GM10266 (cell line): ENCODE measurements around the gene APOA1.

Experiments
- DNase-seq: peaks from one replicate; pipeline ENCODE4 v3.0.0; 2012; ENCODE audit errors: extremely low spot score
- TF ChIP-seq, protein P1 (sequence below): IDR thresholded peaks from 2 replicates; pipeline ENCODE4 v1.5.1; 2012; ENCODE audit warnings: mild to moderate bottlenecking, low read depth; ENCODE audit not compliant: control insufficient read depth, insufficient read depth; ENCODE audit errors: missing control alignments

Gene APOA1

DNA sequence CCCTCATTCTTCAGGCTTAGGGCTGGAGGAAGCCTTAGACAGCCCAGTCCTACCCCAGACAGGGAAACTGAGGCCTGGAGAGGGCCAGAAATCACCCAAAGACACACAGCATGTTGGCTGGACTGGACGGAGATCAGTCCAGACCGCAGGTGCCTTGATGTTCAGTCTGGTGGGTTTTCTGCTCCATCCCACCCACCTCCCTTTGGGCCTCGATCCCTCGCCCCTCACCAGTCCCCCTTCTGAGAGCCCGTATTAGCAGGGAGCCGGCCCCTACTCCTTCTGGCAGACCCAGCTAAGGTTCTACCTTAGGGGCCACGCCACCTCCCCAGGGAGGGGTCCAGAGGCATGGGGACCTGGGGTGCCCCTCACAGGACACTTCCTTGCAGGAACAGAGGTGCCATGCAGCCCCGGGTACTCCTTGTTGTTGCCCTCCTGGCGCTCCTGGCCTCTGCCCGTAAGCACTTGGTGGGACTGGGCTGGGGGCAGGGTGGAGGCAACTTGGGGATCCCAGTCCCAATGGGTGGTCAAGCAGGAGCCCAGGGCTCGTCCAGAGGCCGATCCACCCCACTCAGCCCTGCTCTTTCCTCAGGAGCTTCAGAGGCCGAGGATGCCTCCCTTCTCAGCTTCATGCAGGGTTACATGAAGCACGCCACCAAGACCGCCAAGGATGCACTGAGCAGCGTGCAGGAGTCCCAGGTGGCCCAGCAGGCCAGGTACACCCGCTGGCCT, 7.1 kb downstream of the APOA1 start:
- TF ChIP-seq, protein P1, sequence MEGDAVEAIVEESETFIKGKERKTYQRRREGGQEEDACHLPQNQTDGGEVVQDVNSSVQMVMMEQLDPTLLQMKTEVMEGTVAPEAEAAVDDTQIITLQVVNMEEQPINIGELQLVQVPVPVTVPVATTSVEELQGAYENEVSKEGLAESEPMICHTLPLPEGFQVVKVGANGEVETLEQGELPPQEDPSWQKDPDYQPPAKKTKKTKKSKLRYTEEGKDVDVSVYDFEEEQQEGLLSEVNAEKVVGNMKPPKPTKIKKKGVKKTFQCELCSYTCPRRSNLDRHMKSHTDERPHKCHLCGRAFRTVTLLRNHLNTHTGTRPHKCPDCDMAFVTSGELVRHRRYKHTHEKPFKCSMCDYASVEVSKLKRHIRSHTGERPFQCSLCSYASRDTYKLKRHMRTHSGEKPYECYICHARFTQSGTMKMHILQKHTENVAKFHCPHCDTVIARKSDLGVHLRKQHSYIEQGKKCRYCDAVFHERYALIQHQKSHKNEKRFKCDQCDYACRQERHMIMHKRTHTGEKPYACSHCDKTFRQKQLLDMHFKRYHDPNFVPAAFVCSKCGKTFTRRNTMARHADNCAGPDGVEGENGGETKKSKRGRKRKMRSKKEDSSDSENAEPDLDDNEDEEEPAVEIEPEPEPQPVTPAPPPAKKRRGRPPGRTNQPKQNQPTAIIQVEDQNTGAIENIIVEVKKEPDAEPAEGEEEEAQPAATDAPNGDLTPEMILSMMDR = no peak
- DNase-seq = no peak

DNA sequence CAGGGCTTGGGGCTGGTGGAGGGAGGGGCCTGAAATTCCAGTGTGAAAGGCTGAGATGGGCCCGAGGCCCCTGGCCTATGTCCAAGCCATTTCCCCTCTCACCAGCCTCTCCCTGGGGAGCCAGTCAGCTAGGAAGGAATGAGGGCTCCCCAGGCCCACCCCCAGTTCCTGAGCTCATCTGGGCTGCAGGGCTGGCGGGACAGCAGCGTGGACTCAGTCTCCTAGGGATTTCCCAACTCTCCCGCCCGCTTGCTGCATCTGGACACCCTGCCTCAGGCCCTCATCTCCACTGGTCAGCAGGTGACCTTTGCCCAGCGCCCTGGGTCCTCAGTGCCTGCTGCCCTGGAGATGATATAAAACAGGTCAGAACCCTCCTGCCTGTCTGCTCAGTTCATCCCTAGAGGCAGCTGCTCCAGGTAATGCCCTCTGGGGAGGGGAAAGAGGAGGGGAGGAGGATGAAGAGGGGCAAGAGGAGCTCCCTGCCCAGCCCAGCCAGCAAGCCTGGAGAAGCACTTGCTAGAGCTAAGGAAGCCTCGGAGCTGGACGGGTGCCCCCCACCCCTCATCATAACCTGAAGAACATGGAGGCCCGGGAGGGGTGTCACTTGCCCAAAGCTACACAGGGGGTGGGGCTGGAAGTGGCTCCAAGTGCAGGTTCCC, 7.8 kb downstream of the APOA1 start, which contains the start of gene APOC3:
Gene APOC3, plus strand, starts transcription at position 383 of the 659 bp plus-strand sequence. CDS start 676 bp downstream, outside the sequence.
- DNase-seq = no peak

DNA sequence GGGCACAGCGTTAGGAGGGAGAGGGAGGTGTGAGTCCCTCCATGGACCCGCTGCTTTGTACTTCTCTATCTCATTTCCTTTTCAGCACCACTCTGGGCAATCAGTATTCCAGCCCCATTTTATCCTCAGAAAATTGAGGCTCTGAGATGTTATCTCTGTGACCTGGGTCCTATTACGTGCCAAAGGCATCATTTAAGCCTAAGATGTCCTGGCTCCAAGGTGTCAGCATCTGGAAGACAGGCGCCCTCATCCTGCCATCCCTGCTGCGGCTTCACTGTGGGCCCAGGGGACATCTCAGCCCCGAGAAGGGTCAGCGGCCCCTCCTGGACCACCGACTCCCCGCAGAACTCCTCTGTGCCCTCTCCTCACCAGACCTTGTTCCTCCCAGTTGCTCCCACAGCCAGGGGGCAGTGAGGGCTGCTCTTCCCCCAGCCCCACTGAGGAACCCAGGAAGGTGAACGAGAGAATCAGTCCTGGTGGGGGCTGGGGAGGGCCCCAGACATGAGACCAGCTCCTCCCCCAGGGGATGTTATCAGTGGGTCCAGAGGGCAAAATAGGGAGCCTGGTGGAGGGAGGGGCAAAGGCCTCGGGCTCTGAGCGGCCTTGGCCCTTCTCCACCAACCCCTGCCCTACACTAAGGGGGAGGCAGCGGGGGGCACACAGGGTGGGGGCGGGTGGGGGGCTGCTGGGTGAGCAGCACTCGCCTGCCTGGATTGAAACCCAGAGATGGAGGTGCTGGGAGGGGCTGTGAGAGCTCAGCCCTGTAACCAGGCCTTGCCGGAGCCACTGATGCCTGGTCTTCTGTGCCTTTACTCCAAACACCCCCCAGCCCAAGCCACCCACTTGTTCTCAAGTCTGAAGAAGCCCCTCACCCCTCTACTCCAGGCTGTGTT, 8.5 kb downstream of the APOA1 start:
- TF ChIP-seq, protein P1 = no peak
- no peak for DNase-seq

More for the DNA sequence above, 7.8 kb downstream of the APOA1 start, which contains the start of gene APOC3:
- TF ChIP-seq, protein P1 = no peak

DNA sequence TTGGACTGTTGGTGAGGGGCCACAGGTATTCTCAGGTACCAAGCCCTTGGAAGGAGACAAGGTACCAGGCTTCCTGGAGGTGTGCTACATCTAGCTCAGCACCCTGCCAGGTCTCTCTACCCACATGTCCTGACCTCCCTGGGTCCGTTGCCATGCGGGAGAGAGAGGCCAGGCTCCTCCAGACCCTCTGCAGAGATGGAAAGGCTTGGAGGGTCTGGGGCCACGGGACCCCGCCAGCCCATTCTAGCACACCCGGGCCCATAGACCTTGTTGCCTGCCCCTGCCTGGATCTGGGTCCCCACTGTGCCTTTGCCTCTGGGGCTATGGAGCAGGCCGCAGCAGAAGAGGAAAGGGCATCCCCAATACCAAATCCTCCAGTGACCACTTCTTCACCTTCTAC, 10.0 kb downstream of the APOA1 start:
- TF ChIP-seq, protein P1 = no peak
- no peak for DNase-seq

DNA sequence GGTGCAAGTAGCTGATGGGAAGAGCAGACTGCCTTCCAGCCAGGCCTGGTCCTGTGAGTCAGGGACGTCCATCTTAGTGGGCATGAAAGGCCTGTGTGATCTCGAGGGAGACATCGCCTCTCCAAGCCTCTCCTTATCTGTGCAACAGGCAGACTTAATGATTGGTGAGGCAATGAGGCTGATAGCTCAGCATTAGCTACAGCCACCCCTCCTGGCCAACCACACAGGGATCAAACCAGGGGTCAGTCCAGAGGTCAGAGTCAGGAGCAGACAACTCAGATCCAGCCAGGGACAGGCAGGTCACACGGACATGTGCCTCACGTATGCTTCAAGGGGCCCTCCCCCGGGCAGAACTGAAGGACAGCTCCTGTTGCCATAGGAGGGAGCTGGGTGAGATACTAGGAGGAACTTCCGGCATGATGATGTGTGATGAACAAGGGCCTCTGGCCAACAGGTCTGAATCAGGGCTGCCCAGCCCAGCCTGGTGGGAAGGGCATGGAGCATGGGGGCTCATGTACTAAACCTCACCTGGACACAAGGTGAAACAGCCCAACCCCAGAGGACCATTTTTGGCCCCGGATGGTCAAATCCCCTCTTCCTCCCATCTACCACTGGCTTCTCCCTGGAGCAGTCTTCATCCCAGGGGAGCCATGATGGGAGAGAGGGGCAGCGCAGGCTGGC, 10.5 kb downstream of the APOA1 start:
- no peak for DNase-seq
- TF ChIP-seq, protein P1 = no peak

DNA sequence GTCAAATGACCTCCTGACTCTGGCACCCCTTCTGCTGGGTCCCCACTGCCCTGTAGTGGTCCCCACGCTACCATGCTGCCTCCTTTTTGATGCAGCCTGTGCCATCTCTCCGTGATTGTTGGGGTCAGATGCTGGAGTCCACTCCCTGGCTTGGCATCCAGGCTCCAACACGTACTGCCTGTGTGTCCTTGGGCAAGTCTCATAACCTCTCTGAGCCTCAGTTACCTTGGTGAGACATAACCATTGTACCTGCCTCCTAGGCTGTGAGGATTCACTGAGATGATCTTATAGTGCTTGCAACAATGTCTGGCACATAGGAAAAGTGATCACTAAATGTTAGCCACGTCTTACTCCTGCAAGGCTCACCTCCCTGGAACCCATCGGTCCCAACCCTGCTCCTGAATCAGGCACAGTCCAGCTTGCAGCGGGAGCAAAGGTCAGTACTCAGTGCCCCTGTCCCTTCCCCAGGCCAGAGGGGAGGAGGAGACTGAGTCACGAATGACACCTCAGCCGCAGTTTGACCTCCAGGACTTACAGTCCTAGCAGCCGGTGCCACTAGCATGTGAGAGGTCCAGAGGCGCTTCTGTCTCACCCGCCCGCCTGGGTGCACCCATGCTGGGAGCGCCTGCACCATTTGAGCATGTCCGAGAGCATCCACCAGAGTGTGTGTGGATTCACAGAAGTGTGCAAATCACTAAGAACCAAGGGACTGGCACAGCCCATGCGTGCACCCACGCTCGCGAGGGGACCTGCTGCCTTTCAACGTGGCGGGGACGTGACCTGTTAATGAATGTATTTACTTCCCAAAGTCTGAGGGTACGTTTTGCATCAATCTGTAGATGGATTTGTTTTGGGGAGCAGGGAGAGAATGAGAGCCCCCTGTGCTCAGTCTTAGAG, 11.3 kb downstream of the APOA1 start:
- TF ChIP-seq, protein P1 = no peak
- no peak for DNase-seq
